Lung (tissue), 12 donors: ENCODE data around the gene HHLA2. TPM values are rescaled to one million over a fixed set of nuclear protein-coding genes. Genes with fewer than 3 reads are reported as not detected.

Experiments used
- ATAC-seq: fragments of 200-7000 bp; cut with Tn5 transposase; one replicate; pipeline ENCODE4 v1.9.1; 2020; ENCODE audit warnings: moderate number of reproducible peaks; ENCODE audit not compliant: insufficient read depth, low FRiP score
- DNase-seq, 3 donors: peaks; one replicate each; pipeline ENCODE4 v3.0.0-alpha.2; 2013 to 2017
- H3K27ac ChIP-seq, 2 donors: one replicate each; pipeline ENCODE4 v1.5.1; 2013; ENCODE audit warnings: mild to moderate bottlenecking in 2 of 2, moderate library complexity in 2 of 2, control low read depth in 1 of 2, inconsistent platforms in 1 of 2, low read depth in 1 of 2, low read length in 1 of 2
- H3K27me3 ChIP-seq, 3 donors: one replicate each; pipeline ENCODE4 v1.5.1; 2013; ENCODE audit warnings: low read length in 2 of 3; ENCODE audit not compliant: control insufficient read depth in 3 of 3, insufficient read depth in 3 of 3
- H3K36me3 ChIP-seq, 4 donors: one replicate each; pipeline ENCODE4 v1.5.1; 2013; ENCODE audit warnings: low read length in 4 of 4, mild to moderate bottlenecking in 1 of 4, moderate library complexity in 1 of 4; ENCODE audit not compliant: control insufficient read depth in 4 of 4, insufficient read depth in 4 of 4
- H3K4me1 ChIP-seq, 5 donors: one replicate each; pipeline ENCODE4 v1.5.1; 2013; ENCODE audit warnings: low read length in 5 of 5, mild to moderate bottlenecking in 2 of 5, moderate library complexity in 1 of 5; ENCODE audit not compliant: control insufficient read depth in 5 of 5, insufficient read depth in 5 of 5
- H3K4me3 ChIP-seq: one replicate; pipeline ENCODE4 v1.5.1; 2013; ENCODE audit warnings: mild to moderate bottlenecking, control low read depth, moderate library complexity
- H3K9ac ChIP-seq, 2 donors: one replicate each; pipeline ENCODE4 v1.5.1; 2013; ENCODE audit warnings: low read length in 2 of 2, control low read depth in 1 of 2; ENCODE audit not compliant: insufficient read depth in 1 of 2
- H3K9me3 ChIP-seq, 4 donors: one replicate each; pipeline ENCODE4 v1.5.1; 2013; ENCODE audit warnings: low read length in 3 of 4, mild to moderate bottlenecking in 1 of 4, moderate library complexity in 1 of 4; ENCODE audit not compliant: control insufficient read depth in 4 of 4, insufficient read depth in 3 of 4
- WGBS, 2 donors: extraction: QIAGEN DNeasy Blood & Tissue Kit; methylation state at CpG; one replicate each; pipeline ENCODE4 v1.1.7; 2013; 5-methylcytosine and 5-hydroxymethylcytosine counted together
- polyA plus RNA-seq, 2 donors: library from polyadenylated mRNA; stranded (reverse); fragments of 200-250 nt; gene quantifications; one replicate each; pipeline ENCODE4 v1.2.1, GENCODE V29; 2013
- total RNA-seq, 2 donors: library from RNA; depleted of rRNA in 1 of 2; stranded (reverse); fragments of >200 nt in 1 of 2; gene quantifications; one replicate each; pipeline ENCODE4 v1.2.1, GENCODE V29; 2014 to 2021
- TF ChIP-seq, protein P1 (sequence below): IDR thresholded peaks from 2 replicates; pipeline ENCODE4 v1.5.1; 2012; ENCODE audit warnings: mild to moderate bottlenecking; ENCODE audit errors: control extremely low read depth, extremely low read depth
- donor health status: control.
- donor health status: control.
- donor health status: Bipolar disorder and iron deficiency.
- donor health status: healthy.
- donor health status: DM: yes; HTN: yes; CAD: no.

HHLA2 gene
- total and polyA plus RNA-seq, 4 donors, result 1.8 to 20.2 (median 3.5) TPM

GRCh38 chr3:108380128-108380795, 83.9 kb downstream of the HHLA2 start:
- TF ChIP-seq, protein P1, sequence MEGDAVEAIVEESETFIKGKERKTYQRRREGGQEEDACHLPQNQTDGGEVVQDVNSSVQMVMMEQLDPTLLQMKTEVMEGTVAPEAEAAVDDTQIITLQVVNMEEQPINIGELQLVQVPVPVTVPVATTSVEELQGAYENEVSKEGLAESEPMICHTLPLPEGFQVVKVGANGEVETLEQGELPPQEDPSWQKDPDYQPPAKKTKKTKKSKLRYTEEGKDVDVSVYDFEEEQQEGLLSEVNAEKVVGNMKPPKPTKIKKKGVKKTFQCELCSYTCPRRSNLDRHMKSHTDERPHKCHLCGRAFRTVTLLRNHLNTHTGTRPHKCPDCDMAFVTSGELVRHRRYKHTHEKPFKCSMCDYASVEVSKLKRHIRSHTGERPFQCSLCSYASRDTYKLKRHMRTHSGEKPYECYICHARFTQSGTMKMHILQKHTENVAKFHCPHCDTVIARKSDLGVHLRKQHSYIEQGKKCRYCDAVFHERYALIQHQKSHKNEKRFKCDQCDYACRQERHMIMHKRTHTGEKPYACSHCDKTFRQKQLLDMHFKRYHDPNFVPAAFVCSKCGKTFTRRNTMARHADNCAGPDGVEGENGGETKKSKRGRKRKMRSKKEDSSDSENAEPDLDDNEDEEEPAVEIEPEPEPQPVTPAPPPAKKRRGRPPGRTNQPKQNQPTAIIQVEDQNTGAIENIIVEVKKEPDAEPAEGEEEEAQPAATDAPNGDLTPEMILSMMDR, result no peak
- H3K4me1 ChIP-seq, result no peaks in the 10 kb centered on the region
- no peak for ATAC-seq
- no peak for DNase-seq
- no peak overlapping the region for H3K9ac ChIP-seq
- no peak overlapping the region for H3K27ac ChIP-seq
- no peaks in the 10 kb centered on the region for H3K36me3 ChIP-seq
- 89 to 91% methylated on average over 7 of the region's 7 CpGs for WGBS, 2 donors
- H3K27me3 ChIP-seq, result no peaks in the 10 kb centered on the region
- no peaks in the 10 kb centered on the region for H3K9me3 ChIP-seq
- no peak overlapping the region for H3K4me3 ChIP-seq

GRCh38 chr3:108381529-108382140, 85.3 kb downstream of the HHLA2 start:
- Histone ChIP-seq H3K27me3 (no peaks in the 10 kb centered on the region), H3K9ac (no peak overlapping the region), H3K4me1 (no peaks in the 10 kb centered on the region), H3K9me3 (no peaks in the 10 kb centered on the region), H3K27ac (no peak overlapping the region), H3K4me3 (no peak overlapping the region), H3K36me3 (no peaks in the 10 kb centered on the region)
- no peak for ATAC-seq
- TF ChIP-seq, protein P1, result no peak
- no peak for DNase-seq
- 68 to 70% methylated on average over 3 of the region's 3 CpGs for WGBS, 2 donors

- Histone ChIP-seq H3K4me1 (no peaks in the 10 kb centered on the region), H3K9me3 (no peaks in the 10 kb centered on the region), H3K9ac (no peak overlapping the region), H3K4me3 (no peak overlapping the region), H3K27ac (no peak overlapping the region), H3K27me3 (no peaks in the 10 kb centered on the region), H3K36me3 (no peaks in the 10 kb centered on the region)
- ATAC-seq, result no peak
- TF ChIP-seq, protein P1, result no peak
- no peak for DNase-seq
These were observed 87.0 kb downstream of the HHLA2 start for GRCh38 chr3:108383306-108383705.
